Esophagus squamous epithelium (tissue), 4 donors: ENCODE results near the gene TLNRD1.

Experiments
- CTCF ChIP-seq, 6 experiments: fragments of 450-650 bp in 4 of 6; fragments of 200-600 bp in 2 of 6; sonication (generic) in 2 of 6; IDR thresholded peaks; one replicate each; pipeline ENCODE4 v1.5.1; 2016 to 2019; ENCODE audit warnings: antibody characterized with exemption in 6 of 6, mild to moderate bottlenecking in 4 of 6, moderate library complexity in 4 of 6
- POLR2A ChIP-seq, 4 donors: fragments of 450-650 bp; IDR thresholded peaks; one replicate each; pipeline ENCODE4 v1.6.1; 2017; ENCODE audit warnings: antibody characterized with exemption in 4 of 4, mild to moderate bottlenecking in 4 of 4, moderate library complexity in 3 of 4

- no peak for TF ChIP-seq CTCF (IDR thresholded peaks at IDR 0.05)
- no peak for TF ChIP-seq POLR2A (IDR thresholded peaks at IDR 0.05)
Observed at GRCh38 chr15:81029414-81030300, 28.9 kb downstream of the TLNRD1 start.
